ENCODE results near the gene MLIP.

DNA sequence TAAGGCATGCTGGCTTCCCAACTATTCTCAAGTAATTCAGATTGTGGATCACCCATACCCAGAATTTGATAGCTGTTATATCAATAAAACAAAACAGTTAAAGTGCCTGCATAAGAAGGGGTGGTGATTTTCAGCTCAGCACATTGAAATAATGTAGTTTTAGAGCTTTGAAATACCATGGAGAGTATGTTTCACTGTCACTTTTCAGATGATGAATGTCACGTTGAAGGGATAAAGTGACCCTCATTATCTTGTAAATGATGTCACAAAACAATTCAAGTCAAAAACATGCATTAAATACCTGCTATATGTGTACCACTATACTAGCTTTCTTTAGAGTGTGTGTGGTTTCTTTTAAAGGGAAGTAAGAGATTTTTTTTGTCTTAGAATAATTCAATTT is 27.6 kb downstream of the MLIP start:
- TF ChIP-seq, protein P1, sequence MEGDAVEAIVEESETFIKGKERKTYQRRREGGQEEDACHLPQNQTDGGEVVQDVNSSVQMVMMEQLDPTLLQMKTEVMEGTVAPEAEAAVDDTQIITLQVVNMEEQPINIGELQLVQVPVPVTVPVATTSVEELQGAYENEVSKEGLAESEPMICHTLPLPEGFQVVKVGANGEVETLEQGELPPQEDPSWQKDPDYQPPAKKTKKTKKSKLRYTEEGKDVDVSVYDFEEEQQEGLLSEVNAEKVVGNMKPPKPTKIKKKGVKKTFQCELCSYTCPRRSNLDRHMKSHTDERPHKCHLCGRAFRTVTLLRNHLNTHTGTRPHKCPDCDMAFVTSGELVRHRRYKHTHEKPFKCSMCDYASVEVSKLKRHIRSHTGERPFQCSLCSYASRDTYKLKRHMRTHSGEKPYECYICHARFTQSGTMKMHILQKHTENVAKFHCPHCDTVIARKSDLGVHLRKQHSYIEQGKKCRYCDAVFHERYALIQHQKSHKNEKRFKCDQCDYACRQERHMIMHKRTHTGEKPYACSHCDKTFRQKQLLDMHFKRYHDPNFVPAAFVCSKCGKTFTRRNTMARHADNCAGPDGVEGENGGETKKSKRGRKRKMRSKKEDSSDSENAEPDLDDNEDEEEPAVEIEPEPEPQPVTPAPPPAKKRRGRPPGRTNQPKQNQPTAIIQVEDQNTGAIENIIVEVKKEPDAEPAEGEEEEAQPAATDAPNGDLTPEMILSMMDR (IDR thresholded peaks at IDR 0.05) = no peak
- no peak for TF ChIP-seq POLR2A (IDR thresholded peaks at IDR 0.05)

Measured in Peyer's patch (tissue), 4 donors.